Liver (tissue), 9 donors: ENCODE results near the gene MAP7D3. TPM values are rescaled to one million over a fixed set of nuclear protein-coding genes. Genes with fewer than 3 reads are reported as not detected.
"Not testable (repeated sequence)": the region's sequence is repeated elsewhere in the genome, so short reads cannot be mapped to it uniquely, and the experiment has no call there.

Source experiments
- DNase-seq: peaks from one replicate; pipeline ENCODE4 v3.0.0-alpha.2; 2017; ENCODE audit warnings: low spot score
- H3K27ac ChIP-seq, 2 donors: one replicate each; pipeline ENCODE4 v1.7.0; 2013; ENCODE audit warnings: inconsistent platforms in 2 of 2, low read length in 2 of 2, control low read depth in 1 of 2, low read depth in 1 of 2, mild to moderate bottlenecking in 1 of 2
- H3K27me3 ChIP-seq, 4 donors: one replicate each; pipeline versions ENCODE4 v1.6.1 to v1.7.0; 2013; ENCODE audit warnings: low read length in 3 of 4, inconsistent platforms in 1 of 4, mild to moderate bottlenecking in 1 of 4, moderate library complexity in 1 of 4; ENCODE audit not compliant: control insufficient read depth in 4 of 4, insufficient read depth in 4 of 4
- H3K36me3 ChIP-seq, 4 donors: one replicate each; pipeline versions ENCODE4 v1.6.1 to v1.7.0; 2013; ENCODE audit warnings: low read length in 3 of 4, mild to moderate bottlenecking in 3 of 4, low read depth in 1 of 4, moderate library complexity in 1 of 4; ENCODE audit not compliant: control insufficient read depth in 4 of 4, insufficient read depth in 3 of 4
- H3K4me1 ChIP-seq, 4 donors: one replicate each; pipeline versions ENCODE4 v1.6.1 to v1.7.0; 2013; ENCODE audit warnings: low read length in 3 of 4, mild to moderate bottlenecking in 3 of 4, moderate library complexity in 1 of 4; ENCODE audit not compliant: control insufficient read depth in 4 of 4, insufficient read depth in 4 of 4
- H3K4me3 ChIP-seq, 3 donors: one replicate each; pipeline versions ENCODE4 v1.6.1 to v1.7.0; 2013; ENCODE audit warnings: low read length in 3 of 3, control low read depth in 1 of 3, low read depth in 1 of 3, mild to moderate bottlenecking in 1 of 3
- H3K9ac ChIP-seq, 2 donors: one replicate each; pipeline ENCODE4 v1.7.0; 2013; ENCODE audit warnings: low read length in 2 of 2, mild to moderate bottlenecking in 2 of 2, moderate library complexity in 2 of 2, control low read depth in 1 of 2, low read depth in 1 of 2
- H3K9me3 ChIP-seq, 4 donors: one replicate each; pipeline versions ENCODE4 v1.6.1 to v1.7.0; 2013; ENCODE audit warnings: low read length in 3 of 4; ENCODE audit not compliant: control insufficient read depth in 4 of 4
- EGR1 ChIP-seq, 2 donors: IDR thresholded peaks; 2 replicates each; pipeline ENCODE4 v1.6.1; 2016 to 2018; ENCODE audit warnings: antibody characterized with exemption in 2 of 2, low read depth in 2 of 2
- FOXA1 ChIP-seq: IDR thresholded peaks from 2 replicates; pipeline ENCODE4 v1.6.1; 2016; ENCODE audit warnings: antibody characterized with exemption
- FOXA2 ChIP-seq: IDR thresholded peaks from 2 replicates; pipeline ENCODE4 v1.6.1; 2016; ENCODE audit warnings: antibody characterized with exemption
- GABPA ChIP-seq, 2 donors: IDR thresholded peaks in 1 of 2; conservative IDR thresholded peaks in 1 of 2; 2 replicates each; pipeline ENCODE4 v1.6.1; 2016; ENCODE audit warnings: antibody characterized with exemption in 2 of 2, mild to moderate bottlenecking in 1 of 2, moderate library complexity in 1 of 2
- HNF4A ChIP-seq, 2 donors: conservative IDR thresholded peaks; 2 replicates each; pipeline ENCODE4 v1.6.1; 2016; ENCODE audit warnings: antibody characterized with exemption in 2 of 2, mild to moderate bottlenecking in 2 of 2
- HNF4G ChIP-seq: IDR thresholded peaks from 2 replicates; pipeline ENCODE4 v1.6.1; 2016; ENCODE audit warnings: antibody characterized with exemption
- JUND ChIP-seq, 2 donors: IDR thresholded peaks; 2 replicates each; pipeline ENCODE4 v1.6.1; 2016; ENCODE audit warnings: antibody characterized with exemption in 2 of 2
- NR2F2 ChIP-seq: IDR thresholded peaks from 2 replicates; pipeline ENCODE4 v1.6.1; 2016; ENCODE audit warnings: antibody characterized with exemption
- RAD21 ChIP-seq, 2 donors: IDR thresholded peaks; 2 replicates each; pipeline ENCODE4 v1.6.1; 2016; ENCODE audit warnings: antibody characterized with exemption in 2 of 2, mild to moderate bottlenecking in 2 of 2
- RXRA ChIP-seq, 2 donors: IDR thresholded peaks; 2 replicates each; pipeline ENCODE4 v1.6.1; 2017 to 2018; ENCODE audit warnings: antibody characterized with exemption in 2 of 2, mild to moderate bottlenecking in 1 of 2
- SP1 ChIP-seq: IDR thresholded peaks from 2 replicates; pipeline ENCODE4 v1.6.1; 2018; ENCODE audit warnings: antibody characterized with exemption, mild to moderate bottlenecking
- YY1 ChIP-seq: IDR thresholded peaks from 2 replicates; pipeline ENCODE4 v1.6.1; 2016; ENCODE audit warnings: antibody characterized with exemption, mild to moderate bottlenecking
- WGBS: extraction: QIAGEN DNeasy Blood & Tissue Kit; methylation state at CpG from one replicate; pipeline ENCODE4 v1.1.7; 2013; 5-methylcytosine and 5-hydroxymethylcytosine counted together
- polyA plus RNA-seq, 2 donors: library from polyadenylated mRNA; stranded (reverse) in 1 of 2; unstranded in 1 of 2; fragments of 200-250 nt in 1 of 2; fragments of >200 nt in 1 of 2; fragmentation: Nextera tagmentation in 1 of 2; extraction: Ambion mirVana in 1 of 2; gene quantifications; one replicate each; pipeline versions ENCODE4 v1.2.1 to v1.2.3, GENCODE V29; 2013 to 2015
- total RNA-seq, 2 donors: library from RNA; depleted of rRNA; stranded (reverse); fragments of >200 nt; gene quantifications; one replicate each; pipeline ENCODE4 v1.2.3, GENCODE V29; 2014
- TF ChIP-seq, protein P1 (sequence below): fragments of 150-350 bp; IDR thresholded peaks from 2 replicates; pipeline ENCODE4 v1.5.1; 2017; ENCODE audit warnings: improper control_type of control experiment, low read depth, low read length; ENCODE audit not compliant: missing input control
- TF ChIP-seq, protein P2 (sequence below): IDR thresholded peaks from 2 replicates; pipeline ENCODE4 v1.6.1; 2016; ENCODE audit warnings: antibody characterized with exemption
- TF ChIP-seq, protein P3 (sequence below): IDR thresholded peaks from 2 replicates; pipeline ENCODE4 v1.6.1; 2016; ENCODE audit warnings: antibody characterized with exemption
- TF ChIP-seq, protein P4 (sequence below): IDR thresholded peaks from 2 replicates; pipeline ENCODE4 v1.6.1; 2016; ENCODE audit warnings: antibody characterized with exemption
- TF ChIP-seq, protein P5 (sequence below): IDR thresholded peaks from 2 replicates; pipeline ENCODE4 v1.6.1; 2016; ENCODE audit warnings: antibody characterized with exemption, mild to moderate bottlenecking
- donor health status: healthy.
- donor health status: healthy.
- donor health status: healthy.
- donor health status: healthy.
- donor health status: healthy.

MAP7D3 gene
- total and polyA plus RNA-seq, 4 donors = 1.6 to 4.4 (median 3.1) TPM

DNA sequence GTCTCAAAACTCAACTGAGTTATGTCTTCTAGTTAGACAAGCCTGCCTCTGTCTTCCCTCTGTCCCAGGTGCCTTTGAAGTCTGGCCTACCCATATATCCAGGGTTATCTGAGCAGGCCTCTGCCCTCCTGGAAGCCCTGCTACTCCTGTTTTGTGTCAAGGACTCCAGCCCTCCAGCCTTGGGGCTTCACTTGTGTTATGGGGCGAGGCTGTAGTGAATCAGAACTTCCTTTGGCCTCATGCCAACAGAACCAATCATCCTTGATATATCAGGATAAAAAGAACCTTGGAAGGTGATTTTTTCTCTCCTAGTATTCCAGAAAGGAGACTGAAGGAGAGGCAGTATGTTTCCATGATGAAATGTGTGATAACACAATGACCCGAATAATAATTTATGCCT lies 40.6 kb upstream of the MAP7D3 start:
- Histone ChIP-seq H3K36me3 (no peaks in the 10 kb centered on the region), H3K9me3 (no peaks in the 10 kb centered on the region), H3K27ac (no peak overlapping the region), H3K4me1 (no peaks in the 10 kb centered on the region), H3K4me3 (no peak overlapping the region), H3K27me3 (no peaks in the 10 kb centered on the region), H3K9ac (no peak overlapping the region)
- TF ChIP-seq, protein P1, sequence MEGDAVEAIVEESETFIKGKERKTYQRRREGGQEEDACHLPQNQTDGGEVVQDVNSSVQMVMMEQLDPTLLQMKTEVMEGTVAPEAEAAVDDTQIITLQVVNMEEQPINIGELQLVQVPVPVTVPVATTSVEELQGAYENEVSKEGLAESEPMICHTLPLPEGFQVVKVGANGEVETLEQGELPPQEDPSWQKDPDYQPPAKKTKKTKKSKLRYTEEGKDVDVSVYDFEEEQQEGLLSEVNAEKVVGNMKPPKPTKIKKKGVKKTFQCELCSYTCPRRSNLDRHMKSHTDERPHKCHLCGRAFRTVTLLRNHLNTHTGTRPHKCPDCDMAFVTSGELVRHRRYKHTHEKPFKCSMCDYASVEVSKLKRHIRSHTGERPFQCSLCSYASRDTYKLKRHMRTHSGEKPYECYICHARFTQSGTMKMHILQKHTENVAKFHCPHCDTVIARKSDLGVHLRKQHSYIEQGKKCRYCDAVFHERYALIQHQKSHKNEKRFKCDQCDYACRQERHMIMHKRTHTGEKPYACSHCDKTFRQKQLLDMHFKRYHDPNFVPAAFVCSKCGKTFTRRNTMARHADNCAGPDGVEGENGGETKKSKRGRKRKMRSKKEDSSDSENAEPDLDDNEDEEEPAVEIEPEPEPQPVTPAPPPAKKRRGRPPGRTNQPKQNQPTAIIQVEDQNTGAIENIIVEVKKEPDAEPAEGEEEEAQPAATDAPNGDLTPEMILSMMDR = no peak
- no peak for TF ChIP-seq RAD21 (IDR thresholded peaks at IDR 0.05)
- no peak for TF ChIP-seq YY1
- no peak for TF ChIP-seq FOXA1
- TF ChIP-seq, protein P2, sequence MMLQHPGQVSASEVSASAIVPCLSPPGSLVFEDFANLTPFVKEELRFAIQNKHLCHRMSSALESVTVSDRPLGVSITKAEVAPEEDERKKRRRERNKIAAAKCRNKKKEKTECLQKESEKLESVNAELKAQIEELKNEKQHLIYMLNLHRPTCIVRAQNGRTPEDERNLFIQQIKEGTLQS = no peak
- TF ChIP-seq, protein P3, sequence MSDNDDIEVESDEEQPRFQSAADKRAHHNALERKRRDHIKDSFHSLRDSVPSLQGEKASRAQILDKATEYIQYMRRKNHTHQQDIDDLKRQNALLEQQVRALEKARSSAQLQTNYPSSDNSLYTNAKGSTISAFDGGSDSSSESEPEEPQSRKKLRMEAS = no peak
- no peak for DNase-seq
- WGBS = 86% methylated on average over 2 of the region's 2 CpGs

DNA sequence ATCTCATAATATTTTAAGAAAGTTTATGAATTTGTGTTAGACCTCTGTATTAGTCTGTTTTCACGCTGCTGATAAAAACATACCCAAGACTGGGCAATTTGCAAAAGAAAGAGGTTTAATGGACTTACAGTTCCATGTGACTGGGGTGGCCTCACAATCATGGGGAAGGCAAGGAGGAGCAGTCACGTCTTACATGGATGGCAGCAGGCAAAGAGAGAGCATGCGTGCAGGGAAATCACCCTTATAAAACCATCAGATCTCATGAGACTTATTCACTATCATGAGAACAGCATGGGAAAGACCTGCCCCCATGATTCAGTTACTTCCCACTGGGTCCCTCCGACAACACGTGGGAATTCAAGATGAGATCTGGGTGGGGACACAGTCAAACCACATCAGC lies 35.2 kb upstream of the MAP7D3 start:
- WGBS = 89% methylated on average over 5 of the region's 5 CpGs
- DNase-seq, H3K27me3 ChIP-seq: not testable (repeated sequence)

DNA sequence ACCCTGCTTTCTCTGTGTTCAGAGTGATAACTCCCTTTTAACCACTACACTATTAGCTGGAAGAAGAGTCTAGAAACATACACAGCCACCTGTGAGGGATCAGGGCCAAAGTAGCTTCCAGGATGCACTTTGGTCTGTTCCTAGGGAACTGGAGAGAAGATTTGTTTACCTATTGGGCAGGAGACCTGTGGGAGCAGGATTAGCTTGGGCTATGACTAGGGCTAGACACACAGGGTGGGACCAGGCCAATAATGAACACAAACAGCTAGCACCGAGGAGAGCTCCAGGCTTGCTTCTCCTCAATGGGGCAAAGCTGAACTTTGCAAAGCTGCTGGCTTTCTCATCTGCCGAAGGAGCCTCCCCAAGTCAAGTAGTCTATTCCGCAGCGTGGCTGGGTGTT lies 24.4 kb upstream of the MAP7D3 start:
- TF ChIP-seq, protein P1 = no peak
- TF ChIP-seq, protein P4, sequence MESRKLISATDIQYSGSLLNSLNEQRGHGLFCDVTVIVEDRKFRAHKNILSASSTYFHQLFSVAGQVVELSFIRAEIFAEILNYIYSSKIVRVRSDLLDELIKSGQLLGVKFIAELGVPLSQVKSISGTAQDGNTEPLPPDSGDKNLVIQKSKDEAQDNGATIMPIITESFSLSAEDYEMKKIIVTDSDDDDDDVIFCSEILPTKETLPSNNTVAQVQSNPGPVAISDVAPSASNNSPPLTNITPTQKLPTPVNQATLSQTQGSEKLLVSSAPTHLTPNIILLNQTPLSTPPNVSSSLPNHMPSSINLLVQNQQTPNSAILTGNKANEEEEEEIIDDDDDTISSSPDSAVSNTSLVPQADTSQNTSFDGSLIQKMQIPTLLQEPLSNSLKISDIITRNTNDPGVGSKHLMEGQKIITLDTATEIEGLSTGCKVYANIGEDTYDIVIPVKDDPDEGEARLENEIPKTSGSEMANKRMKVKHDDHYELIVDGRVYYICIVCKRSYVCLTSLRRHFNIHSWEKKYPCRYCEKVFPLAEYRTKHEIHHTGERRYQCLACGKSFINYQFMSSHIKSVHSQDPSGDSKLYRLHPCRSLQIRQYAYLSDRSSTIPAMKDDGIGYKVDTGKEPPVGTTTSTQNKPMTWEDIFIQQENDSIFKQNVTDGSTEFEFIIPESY = no peak
- TF ChIP-seq RXRA (IDR thresholded peaks at IDR 0.05) (peak; percentile 48 to 65), HNF4G (peak; percentile 79), HNF4A (conservative IDR thresholded peaks at IDR 0.05) (peak; percentile 85 to 86), EGR1 (IDR thresholded peaks at IDR 0.05; ENCODE audit: low read depth in 2 of 2) (no peak), JUND (IDR thresholded peaks at IDR 0.05) (peak in 1 of 2 donors; percentile 55), SP1 (peak; percentile 87), GABPA (IDR thresholded peaks at IDR 0.05 in 1 of 2, conservative IDR thresholded peaks at IDR 0.05 in 1 of 2) (no peak), YY1 (peak; percentile 45), NR2F2 (no peak), FOXA1 (peak; percentile 45), RAD21 (IDR thresholded peaks at IDR 0.05) (peak; percentile 27 to 36), FOXA2 (peak; percentile 60)
- TF ChIP-seq, protein P5, sequence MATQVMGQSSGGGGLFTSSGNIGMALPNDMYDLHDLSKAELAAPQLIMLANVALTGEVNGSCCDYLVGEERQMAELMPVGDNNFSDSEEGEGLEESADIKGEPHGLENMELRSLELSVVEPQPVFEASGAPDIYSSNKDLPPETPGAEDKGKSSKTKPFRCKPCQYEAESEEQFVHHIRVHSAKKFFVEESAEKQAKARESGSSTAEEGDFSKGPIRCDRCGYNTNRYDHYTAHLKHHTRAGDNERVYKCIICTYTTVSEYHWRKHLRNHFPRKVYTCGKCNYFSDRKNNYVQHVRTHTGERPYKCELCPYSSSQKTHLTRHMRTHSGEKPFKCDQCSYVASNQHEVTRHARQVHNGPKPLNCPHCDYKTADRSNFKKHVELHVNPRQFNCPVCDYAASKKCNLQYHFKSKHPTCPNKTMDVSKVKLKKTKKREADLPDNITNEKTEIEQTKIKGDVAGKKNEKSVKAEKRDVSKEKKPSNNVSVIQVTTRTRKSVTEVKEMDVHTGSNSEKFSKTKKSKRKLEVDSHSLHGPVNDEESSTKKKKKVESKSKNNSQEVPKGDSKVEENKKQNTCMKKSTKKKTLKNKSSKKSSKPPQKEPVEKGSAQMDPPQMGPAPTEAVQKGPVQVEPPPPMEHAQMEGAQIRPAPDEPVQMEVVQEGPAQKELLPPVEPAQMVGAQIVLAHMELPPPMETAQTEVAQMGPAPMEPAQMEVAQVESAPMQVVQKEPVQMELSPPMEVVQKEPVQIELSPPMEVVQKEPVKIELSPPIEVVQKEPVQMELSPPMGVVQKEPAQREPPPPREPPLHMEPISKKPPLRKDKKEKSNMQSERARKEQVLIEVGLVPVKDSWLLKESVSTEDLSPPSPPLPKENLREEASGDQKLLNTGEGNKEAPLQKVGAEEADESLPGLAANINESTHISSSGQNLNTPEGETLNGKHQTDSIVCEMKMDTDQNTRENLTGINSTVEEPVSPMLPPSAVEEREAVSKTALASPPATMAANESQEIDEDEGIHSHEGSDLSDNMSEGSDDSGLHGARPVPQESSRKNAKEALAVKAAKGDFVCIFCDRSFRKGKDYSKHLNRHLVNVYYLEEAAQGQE = peak; percentile 90
- TF ChIP-seq, protein P2 = no peak
- TF ChIP-seq, protein P3 = peak; percentile 73
- no peak for DNase-seq
- WGBS = 36% methylated on average over 4 of the region's 4 CpGs

More for the DNA sequence above, 35.2 kb upstream of the MAP7D3 start:
- not testable (repeated sequence) for H3K27ac ChIP-seq, H3K4me3 ChIP-seq, H3K4me1 ChIP-seq, H3K9ac ChIP-seq, H3K36me3 ChIP-seq, H3K9me3 ChIP-seq

More for the DNA sequence above, 24.4 kb upstream of the MAP7D3 start:
- Histone ChIP-seq H3K27ac (peak overlapping the region in 1 of 2 donors; percentile 83), H3K36me3 (no peaks in the 10 kb centered on the region), H3K27me3 (no peaks in the 10 kb centered on the region), H3K4me3 (no peak overlapping the region), H3K9ac (no peak overlapping the region), H3K9me3 (no peaks in the 10 kb centered on the region), H3K4me1 (peaks cover 4 to 24% (median 19%) of the 10 kb centered on the region in 4 donors)
